NCI-H2107 treated with DMSO at 0.1 percent for 48 hours (cell line): ENCODE results near the gene PTGES3L.
"Not testable (repeated sequence)": the region's sequence is repeated elsewhere in the genome, so short reads cannot be mapped to it uniquely, and the experiment has no call there.

Source experiments
- DNase-seq: peaks from one replicate; lab custom pipeline; 2025; ENCODE audit not compliant: unreplicated experiment; lab: John Stamatoyannopoulos, UW

PTGES3L gene

GRCh38 chr17:43014649-43015542, 35.0 kb upstream of the PTGES3L start:
- DNase-seq: no peak

GRCh38 chr17:43014020-43014648, 34.3 kb upstream of the PTGES3L start:
- no peak for DNase-seq

DNA sequence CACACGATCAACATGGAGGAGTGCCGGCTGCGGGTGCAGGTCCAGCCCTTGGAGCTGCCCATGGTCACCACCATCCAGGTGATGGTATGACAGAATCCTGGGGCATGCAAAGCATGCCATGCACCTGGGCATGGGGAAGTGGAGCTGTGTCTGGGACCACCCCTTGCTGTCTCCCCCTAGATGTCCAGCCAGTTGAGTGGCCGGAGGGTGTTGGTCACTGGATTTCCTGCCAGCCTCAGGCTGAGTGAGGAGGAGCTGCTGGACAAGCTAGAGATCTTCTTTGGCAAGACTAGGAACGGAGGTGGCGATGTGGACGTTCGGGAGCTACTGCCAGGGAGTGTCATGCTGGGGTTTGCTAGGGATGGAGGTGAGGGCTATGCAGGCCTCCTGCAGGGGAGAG, 33.4 kb upstream of the PTGES3L start:
- DNase-seq: no peak

DNA sequence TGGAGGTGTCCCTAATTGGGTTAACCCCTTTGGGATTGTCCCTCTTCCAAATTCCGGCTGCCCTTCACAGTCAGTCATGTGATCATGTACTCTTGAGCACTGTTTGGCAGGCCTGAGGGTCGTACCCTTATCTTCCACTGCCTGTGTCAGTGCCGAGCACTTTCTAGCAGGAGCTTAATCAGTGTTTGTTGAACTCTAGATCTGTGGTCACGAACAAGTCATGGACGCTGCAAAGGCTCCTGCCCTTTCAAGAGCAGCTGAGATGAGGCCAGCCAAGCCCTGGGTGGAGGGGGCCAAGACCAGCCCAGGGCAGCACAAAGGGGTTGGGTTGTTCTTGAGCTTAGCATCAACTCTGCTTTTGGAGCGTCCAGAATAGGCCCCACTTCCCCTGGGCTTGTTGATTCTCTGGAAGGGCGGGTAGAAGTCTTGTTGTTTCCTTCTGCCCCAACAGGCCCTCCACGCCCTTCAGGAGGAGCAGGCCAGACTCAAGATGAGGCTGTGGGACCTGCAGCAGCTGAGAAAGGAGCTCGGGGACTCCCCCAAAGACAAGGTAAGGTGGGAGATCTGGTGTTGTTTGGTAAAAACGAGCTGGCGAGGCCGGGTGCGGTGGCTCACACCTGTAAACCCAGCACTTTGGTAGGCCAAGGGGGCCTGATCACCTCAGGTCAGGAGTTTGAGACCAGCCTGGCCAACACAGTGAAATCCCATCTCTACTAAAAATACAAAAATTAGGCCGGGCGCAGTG, 32.0 kb upstream of the PTGES3L start:
- DNase-seq: no peak

- DNase-seq: no peak
Observed at GRCh38 chr17:43010667-43011308, 30.9 kb upstream of the PTGES3L start.

- peak; percentile 41 for DNase-seq
Observed at GRCh38 chr17:43006639-43007551, 27.0 kb upstream of the PTGES3L start, which contains the start of gene IFI35. IFI35 (plus strand) TSS chr17:43006784; CDS start chr17:43006948, 164 bp downstream.

DNA sequence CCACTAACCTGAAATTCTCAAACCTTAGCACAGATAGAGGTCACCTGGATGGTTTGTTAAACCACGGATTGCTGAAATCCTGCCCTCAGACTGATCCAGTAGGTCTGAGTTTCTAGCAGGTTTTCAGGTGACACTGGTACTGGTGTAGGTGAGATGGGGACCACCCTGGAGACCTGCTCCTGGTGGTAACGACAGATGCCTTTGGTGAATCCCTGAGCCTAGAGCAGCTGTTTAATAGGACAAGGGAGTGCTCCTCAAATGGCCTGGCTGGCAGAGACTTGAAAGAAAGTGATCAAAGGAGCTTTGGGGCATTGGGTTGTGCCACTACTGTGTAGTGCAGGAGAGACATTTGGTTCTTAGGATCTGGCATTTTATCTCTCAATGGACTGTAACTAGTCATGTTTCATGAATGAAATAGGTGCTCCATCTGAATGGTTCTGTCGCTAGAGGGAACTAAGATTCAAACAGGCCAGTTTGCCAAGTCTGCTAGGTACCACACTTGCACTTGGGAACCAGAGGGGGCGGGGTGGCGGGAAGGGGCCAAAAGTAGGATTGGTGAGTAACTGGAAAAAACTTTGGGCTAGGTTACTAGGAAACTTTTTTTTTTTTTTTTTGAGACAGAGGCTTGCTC, 23.8 kb upstream of the PTGES3L start:
- DNase-seq: no peak

DNA sequence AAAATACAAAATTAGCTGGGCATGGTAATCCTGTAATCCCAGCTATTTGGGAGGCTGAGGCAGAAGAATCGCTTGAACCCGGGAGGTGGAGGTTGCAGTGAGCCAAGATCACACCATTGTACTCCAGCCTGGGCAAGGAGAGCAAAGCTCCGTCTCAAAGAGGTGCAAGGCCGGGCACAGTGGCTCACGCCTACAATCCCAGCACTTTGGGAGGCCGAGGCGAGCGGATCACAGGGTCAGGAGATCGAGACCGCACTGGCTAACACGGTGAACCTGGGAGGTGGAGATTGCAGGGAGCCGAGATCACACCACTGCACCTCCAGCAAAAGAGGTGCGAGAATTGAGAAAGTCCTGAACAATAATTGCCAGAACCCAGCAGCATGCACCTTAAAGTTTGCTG, 21.0 kb upstream of the PTGES3L start:
- DNase-seq: not testable (repeated sequence)

GRCh38 chr17:42999003-42999525, 19.2 kb upstream of the PTGES3L start:
- no peak for DNase-seq

DNA sequence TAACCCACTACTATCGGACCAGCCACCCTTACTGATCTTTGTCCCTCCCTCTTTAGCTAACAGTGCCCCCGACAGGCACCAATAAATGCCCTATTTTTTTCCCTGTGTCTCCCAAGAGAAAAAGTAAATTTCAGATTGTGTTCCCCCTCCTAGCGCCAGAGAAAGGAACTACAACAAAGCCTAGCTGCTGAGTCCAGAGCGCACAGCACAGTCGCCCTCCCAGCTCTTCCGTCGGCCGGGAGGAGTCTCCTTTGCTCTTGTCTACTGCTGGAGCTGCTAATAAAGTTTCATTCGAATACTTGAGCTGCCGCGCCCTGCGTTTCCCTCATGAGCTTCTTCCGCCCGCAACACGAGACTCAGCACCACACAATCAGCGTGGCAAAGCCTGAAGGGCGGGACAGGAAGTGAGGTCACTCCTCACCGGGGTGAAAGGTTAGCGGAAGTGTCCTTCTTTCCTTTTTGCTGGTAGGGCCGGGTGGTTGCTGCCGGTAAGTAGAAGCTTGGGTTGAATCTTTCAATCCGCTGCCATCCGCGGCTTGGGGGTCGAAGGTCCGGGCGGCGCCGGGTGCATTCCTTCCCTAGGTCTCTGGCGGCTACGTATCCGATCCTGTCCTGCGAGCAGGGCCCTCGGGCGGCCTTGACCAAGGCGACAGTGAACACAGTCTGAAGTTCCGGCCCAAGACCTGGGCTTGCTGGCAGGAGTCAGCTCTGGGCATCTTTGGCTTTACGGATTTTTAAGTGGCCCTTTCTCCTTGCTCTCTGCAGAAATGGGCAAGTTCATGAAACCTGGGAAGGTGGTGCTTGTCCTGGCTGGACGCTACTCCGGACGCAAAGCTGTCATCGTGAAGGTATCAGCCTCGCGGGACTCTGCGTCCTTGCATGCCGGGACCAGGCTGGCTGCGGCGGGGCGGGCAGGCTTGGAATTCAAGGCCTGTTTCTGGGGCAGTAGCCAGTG, 18.4 kb upstream of the PTGES3L start, which contains the start of gene RPL27:
RPL27 (plus strand) TSS at position 436 of the 955 bp plus-strand sequence; CDS start at position 768, 332 bp downstream.
- DNase-seq: peak; percentile 97

DNA sequence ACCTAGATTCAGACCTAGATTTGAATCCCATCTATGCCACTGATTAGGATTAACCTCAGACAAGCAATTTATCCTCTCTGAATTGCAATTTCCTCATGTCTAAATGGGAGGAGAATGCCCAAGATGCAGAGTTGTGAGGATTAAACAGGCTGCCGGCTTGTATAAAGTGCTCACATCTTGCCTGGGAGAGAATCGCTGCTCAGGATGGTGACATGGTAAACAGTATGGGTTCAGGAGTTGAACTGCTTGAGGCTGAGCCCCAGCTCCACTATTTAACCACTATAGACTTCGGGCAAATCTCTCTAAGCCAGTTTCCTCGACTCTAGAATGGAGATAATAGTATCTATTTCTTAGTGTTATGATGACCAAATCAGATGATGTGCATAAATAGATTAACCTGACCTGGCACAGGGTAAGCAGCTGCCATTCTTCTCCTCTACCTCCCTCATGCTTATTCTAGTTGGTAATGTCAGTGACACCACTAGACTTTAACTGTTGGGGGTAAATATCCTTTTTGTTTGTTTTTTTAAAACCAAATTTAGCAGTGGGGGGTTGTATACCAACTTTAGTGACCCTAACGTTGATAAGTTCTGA, 17.6 kb upstream of the PTGES3L start:
- peak; percentile 35 for DNase-seq

DNA sequence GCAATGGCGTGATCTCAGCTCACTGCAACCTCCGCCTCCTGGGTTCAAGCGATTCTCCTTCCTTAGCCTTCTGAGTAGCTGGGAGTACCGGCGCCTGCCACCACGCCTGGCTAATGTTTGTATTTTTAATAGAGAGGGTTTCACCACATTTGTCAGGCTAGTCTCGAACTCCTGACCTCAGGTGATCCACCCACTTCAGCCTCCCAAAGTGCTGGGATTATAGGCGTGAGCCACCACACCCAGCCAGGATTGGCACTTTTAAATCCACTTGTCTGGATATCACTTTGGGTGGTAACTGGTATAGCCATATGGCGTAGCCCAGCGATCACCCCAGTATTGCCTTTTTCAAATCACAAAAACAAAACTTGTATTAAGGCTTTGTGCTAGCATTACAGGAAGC, 14.0 kb upstream of the PTGES3L start:
- DNase-seq: not testable (repeated sequence)

DNA sequence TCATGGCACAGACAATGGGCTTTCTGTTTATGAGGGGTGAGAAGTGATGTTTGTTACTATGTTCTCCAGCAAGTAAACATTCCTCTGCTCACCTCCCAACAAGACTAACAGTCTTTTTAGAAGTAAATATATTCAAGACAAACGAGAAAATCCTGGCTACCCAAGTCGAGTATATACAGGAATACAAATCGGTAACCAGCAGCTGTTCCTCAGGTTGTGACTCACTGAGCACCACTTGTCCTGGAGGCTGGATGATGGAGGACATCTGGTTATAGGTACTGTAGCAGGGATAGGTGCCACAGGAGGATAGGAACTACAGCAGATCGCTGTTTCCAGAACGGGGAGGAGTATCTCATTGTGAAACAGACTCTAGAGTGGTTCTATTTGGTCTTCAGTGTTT, 13.0 kb upstream of the PTGES3L start:
- DNase-seq: no peak

GRCh38 chr17:42991471-42991870, 11.6 kb upstream of the PTGES3L start:
- DNase-seq: no peak

DNA sequence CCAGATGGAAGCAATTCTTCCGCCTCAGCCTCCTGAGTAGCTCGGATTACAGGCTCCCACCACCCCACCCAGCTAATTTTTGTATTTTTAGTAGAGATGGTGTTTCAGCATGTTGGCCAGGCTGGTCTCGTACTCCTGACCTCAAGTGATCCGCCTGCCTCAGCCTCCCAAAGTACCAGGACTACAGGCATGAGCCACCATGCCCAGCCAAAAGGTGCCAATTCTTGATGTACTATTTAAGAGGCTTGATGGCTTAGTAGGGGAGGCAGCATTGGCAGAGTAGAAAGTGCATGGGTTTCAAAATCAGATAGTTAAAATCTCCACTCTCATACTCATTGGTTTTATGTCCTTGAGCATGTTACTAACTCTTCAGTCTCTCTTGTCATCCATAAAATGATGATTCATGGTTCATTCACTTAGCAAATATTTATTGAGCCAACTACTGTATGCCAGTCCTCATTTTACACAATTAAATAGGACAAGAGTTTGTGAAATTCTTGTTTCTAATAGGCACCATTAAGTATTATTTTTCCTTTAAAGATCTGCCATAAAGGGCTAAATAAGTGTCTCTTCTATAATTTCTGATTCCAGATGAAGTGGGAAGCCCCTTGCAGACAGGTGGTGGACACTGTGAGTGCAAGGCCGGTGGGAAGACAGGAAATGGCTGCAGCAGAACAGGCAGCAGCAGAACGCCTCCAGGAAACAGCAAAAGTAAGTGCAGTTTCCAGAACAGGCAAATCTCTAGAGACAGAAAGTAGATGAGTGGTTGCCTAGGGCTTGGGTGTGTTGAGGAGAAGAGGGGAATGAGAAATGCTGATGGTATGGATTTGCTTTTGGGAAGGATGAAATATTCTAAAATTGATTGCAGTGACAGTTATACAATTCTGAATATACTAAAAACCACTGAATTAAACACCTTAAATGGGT, 10.1 kb upstream of the PTGES3L start:
- no peak for DNase-seq

DNA sequence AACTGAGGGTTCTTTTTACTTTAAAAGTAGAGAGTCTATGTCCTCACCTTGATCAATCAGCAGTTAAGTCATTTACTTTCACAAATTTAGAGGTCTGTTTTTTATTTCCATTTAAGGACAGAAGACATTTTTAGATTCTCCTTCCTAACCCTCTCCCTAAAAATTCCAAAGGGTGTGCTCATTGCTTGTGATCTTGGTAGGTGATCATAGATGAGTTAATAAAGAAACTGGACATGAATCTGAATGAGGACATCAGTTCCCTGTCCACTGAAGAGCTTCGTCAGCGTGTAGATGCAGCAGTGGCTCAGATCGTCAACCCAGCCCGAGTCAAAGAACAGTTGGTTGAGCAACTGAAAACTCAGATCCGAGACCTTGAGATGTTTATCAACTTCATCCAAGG, 9.3 kb upstream of the PTGES3L start:
- no peak for DNase-seq

- no peak for DNase-seq
Observed at GRCh38 chr17:42985225-42985624, 5.3 kb upstream of the PTGES3L start.
